Fibroblast of the aortic adventitia (primary cell): Measurements from ENCODE around the gene BBLN. TPM values are rescaled to one million over a fixed set of nuclear protein-coding genes. Genes with fewer than 3 reads are reported as not detected.

Source experiments
- DNase-seq: peaks from one replicate; pipeline ENCODE4 v3.0.0-alpha.2; 2010; ENCODE audit warnings: low read depth
- H3K4me3 ChIP-seq: 2 replicates; pipeline ENCODE4 v1.5.1; 2011; ENCODE audit warnings: low read depth, mild to moderate bottlenecking, control low read depth, low read length, moderate library complexity
- CTCF ChIP-seq: IDR thresholded peaks from 2 replicates; pipeline ENCODE4 v1.5.1; 2011; ENCODE audit warnings: mild to moderate bottlenecking, low read length, control low read depth, inconsistent platforms; ENCODE audit not compliant: insufficient read depth
- total RNA-seq: library from RNA; depleted of rRNA; stranded (reverse); fragments of >200 nt; gene quantifications from 2 replicates; pipeline ENCODE4 v1.2.3, GENCODE V29; 2012; ENCODE audit warnings: low replicate concordance

BBLN gene
- total RNA-seq, 1 donor, result 63.4 TPM

GRCh38 chr9:128168731-128169308 is 8.8 kb downstream of the BBLN start:
- no peak overlapping the region for H3K4me3 ChIP-seq
- TF ChIP-seq CTCF, result no peak
- no peak for DNase-seq

- H3K4me3 ChIP-seq, result no peak overlapping the region
- DNase-seq, result no peak
- no peak for TF ChIP-seq CTCF
These were observed 9.4 kb downstream of the BBLN start for GRCh38 chr9:128169492-128169891.

- H3K4me3 ChIP-seq, result no peak overlapping the region
- TF ChIP-seq CTCF, result no peak
- DNase-seq, result no peak
These were observed 9.9 kb downstream of the BBLN start for GRCh38 chr9:128169925-128170324.

- H3K4me3 ChIP-seq, result no peak overlapping the region
- DNase-seq, result no peak
- no peak for TF ChIP-seq CTCF
These were observed 14.0 kb downstream of the BBLN start for GRCh38 chr9:128174062-128174461.

- no peak overlapping the region for H3K4me3 ChIP-seq
- peak; percentile 12 for DNase-seq
- TF ChIP-seq CTCF, result no peak
These were observed 15.1 kb downstream of the BBLN start for GRCh38 chr9:128175102-128175563.

- no peak overlapping the region for H3K4me3 ChIP-seq
- TF ChIP-seq CTCF, result no peak
- no peak for DNase-seq
These were observed 15.7 kb downstream of the BBLN start for GRCh38 chr9:128175726-128176125.
